ENCODE data around the gene MCEE.
"Not testable (repeated sequence)": the region's sequence is repeated elsewhere in the genome, so short reads cannot be mapped to it uniquely, and the experiment has no call there.

MCEE gene

DNA sequence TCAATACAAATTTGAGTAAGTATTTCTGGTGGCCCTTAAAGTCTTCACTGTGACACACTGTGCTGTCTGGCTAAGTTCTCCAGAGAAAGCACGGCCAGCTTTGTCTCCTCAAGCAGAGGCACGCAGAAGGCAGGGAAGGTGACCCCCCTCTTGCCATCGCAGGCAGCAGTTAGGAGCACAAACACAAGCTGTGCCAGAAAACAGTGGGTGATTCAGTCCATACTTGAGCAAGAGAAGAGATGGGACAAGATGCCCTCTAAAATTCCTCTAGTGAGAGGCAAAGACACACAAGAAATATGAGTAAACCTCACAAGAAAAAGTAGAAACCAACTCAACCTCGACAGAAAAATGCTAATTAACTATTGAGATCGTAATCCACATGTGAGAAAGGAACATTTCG lies 9.8 kb downstream of the MCEE start:
- ChIA-PET POLR2A (no interaction called here), CTCF (interaction anchor here (0.9 to 4.6 kb wide), 2 partner anchors 10 to 20 kb away, joined by 3 to 26 read pairs; no protein-coding TSS in a partner anchor)
- DNase-seq (ENCODE audit: extremely low spot score): no peak
- TF ChIP-seq, protein P1, sequence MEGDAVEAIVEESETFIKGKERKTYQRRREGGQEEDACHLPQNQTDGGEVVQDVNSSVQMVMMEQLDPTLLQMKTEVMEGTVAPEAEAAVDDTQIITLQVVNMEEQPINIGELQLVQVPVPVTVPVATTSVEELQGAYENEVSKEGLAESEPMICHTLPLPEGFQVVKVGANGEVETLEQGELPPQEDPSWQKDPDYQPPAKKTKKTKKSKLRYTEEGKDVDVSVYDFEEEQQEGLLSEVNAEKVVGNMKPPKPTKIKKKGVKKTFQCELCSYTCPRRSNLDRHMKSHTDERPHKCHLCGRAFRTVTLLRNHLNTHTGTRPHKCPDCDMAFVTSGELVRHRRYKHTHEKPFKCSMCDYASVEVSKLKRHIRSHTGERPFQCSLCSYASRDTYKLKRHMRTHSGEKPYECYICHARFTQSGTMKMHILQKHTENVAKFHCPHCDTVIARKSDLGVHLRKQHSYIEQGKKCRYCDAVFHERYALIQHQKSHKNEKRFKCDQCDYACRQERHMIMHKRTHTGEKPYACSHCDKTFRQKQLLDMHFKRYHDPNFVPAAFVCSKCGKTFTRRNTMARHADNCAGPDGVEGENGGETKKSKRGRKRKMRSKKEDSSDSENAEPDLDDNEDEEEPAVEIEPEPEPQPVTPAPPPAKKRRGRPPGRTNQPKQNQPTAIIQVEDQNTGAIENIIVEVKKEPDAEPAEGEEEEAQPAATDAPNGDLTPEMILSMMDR (IDR thresholded peaks at IDR 0.05; ENCODE audit: control extremely low read depth, extremely low read depth, low read depth, missing control alignments): no peak

DNA sequence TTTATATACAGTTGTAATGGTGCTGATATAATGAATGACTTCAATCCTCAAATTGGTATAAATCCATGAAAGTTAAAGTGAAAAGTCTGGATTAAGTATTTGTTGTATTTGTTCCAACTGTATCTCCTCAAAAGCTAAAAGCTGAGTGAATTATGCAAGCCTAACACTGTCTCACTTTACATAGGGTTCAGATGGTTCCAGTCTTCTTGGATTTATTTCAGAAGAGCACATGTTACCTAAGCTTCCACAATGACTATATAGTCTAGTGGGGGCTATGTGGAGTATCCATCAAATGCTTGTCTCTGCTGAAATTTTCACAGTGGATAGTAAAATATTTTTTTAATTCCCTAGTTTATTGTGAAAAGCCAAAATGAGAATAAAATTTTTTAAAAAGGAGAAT lies 13.0 kb downstream of the MCEE start:
- TF ChIP-seq, protein P1 (IDR thresholded peaks at IDR 0.05; ENCODE audit: control extremely low read depth, extremely low read depth, low read depth, missing control alignments): no peak
- POLR2A ChIA-PET: no interaction called here
- CTCF ChIA-PET: interaction anchor here (0.6 to 1.8 kb wide), 2 partner anchors 10 to 16 kb away, joined by 3 to 7 read pairs; no protein-coding TSS in a partner anchor
- DNase-seq (ENCODE audit: extremely low spot score): no peak

DNA sequence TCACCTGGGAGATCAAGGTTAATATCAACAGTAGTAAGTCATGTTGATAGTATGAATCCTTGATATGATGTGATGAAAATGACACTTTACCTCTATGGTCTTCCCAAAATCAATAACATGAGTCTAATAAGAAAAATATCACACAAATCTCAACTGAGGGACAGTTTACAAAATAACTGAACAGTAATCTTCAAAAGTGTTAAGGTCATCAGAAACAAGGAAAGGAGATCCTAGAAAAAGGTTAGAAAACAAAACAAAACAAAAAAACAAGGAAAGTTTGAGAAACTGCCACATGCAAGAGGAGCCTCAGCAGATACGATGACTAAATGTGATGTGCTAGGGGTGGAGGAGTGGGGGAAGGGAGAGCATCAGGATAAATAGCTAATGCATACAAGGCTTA lies 16.2 kb downstream of the MCEE start:
- CTCF ChIA-PET: interaction anchor here (1.7 to 3.3 kb wide), 3 partner anchors 10 to 14 kb away, joined by 5 to 24 read pairs (median 8); no protein-coding TSS in a partner anchor
- TF ChIP-seq, protein P1 (IDR thresholded peaks at IDR 0.05; ENCODE audit: control extremely low read depth, extremely low read depth, low read depth, missing control alignments): no peak
- POLR2A ChIA-PET: no interaction called here
- no peak for DNase-seq (ENCODE audit: extremely low spot score)

DNA sequence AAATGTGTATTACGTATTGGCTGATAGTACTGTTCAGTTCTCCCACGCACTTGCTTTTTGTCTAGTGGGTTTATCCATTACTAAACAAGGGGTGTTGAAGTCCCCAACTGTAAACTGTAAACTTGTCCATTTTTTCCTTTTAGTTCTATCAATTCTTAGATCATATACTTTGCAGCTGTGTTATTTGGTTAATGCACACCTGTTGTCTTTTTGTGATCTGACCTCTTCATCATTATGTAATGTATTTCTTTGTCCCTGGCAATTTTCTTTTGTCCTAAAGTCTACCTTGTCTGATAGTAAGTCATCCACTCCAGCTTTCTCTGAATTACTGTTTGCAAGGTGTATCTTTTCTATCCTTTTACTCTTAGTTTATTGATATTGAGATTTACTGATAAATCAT lies 21.9 kb downstream of the MCEE start:
- no peak for DNase-seq (ENCODE audit: extremely low spot score)
- POLR2A ChIA-PET: no interaction called here
- CTCF ChIA-PET: interaction anchor here (1.3 kb wide), 1 partner anchor 124 kb away, joined by 3 read pairs; no protein-coding TSS in a partner anchor
- TF ChIP-seq, protein P1 (IDR thresholded peaks at IDR 0.05; ENCODE audit: control extremely low read depth, extremely low read depth, low read depth, missing control alignments): no peak

DNA sequence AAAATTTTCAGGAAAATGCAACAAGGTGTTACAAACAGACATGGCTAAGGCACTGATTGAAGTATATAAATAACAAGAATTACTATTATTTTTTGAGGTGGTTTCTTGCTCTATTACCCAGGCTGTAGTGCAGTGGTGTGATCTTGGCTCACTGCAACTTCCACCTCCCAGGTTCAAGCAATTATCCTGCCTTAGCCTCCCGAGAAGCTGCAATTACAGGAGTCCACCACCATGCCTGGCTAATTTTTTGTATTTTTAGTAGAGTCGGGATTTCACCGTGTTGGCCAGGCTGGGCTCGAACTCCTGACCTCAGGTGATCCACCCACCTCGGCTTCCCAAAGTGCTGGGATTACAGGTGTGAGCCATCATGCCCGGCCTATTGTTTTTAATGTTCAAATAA lies 23.6 kb downstream of the MCEE start:
- POLR2A ChIA-PET; DNase-seq (ENCODE audit: extremely low spot score): not testable (repeated sequence)
- CTCF ChIA-PET: interaction anchor here (1.1 kb wide), 1 partner anchor 11 kb away, joined by 3 read pairs; no protein-coding TSS in a partner anchor

DNA sequence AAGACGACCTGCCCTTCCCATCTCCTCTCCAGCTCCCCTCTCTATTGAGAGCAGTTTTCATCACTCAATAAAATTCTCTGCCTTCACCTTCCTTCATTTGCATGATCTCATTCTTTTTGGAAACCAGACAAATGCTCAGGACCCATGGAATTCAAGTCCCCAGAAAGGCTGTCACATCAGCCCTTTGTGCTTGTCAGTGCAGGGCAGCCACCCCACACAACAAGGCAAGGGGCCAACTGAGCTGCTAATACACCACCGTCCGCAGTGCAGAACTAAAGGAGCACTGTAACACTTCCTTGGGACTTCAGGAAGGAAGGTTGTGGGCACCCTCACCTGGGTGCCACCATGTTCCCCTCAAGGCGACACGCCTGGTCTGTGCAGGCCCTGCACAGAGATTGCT lies 26.2 kb downstream of the MCEE start:
- ChIA-PET POLR2A (no interaction called here), CTCF (interaction anchor here (1.5 to 1.9 kb wide), 2 partner anchors 10 to 33 kb away, joined by 5 to 8 read pairs; no protein-coding TSS in a partner anchor)
- TF ChIP-seq, protein P1 (IDR thresholded peaks at IDR 0.05; ENCODE audit: control extremely low read depth, extremely low read depth, low read depth, missing control alignments): no peak

DNA sequence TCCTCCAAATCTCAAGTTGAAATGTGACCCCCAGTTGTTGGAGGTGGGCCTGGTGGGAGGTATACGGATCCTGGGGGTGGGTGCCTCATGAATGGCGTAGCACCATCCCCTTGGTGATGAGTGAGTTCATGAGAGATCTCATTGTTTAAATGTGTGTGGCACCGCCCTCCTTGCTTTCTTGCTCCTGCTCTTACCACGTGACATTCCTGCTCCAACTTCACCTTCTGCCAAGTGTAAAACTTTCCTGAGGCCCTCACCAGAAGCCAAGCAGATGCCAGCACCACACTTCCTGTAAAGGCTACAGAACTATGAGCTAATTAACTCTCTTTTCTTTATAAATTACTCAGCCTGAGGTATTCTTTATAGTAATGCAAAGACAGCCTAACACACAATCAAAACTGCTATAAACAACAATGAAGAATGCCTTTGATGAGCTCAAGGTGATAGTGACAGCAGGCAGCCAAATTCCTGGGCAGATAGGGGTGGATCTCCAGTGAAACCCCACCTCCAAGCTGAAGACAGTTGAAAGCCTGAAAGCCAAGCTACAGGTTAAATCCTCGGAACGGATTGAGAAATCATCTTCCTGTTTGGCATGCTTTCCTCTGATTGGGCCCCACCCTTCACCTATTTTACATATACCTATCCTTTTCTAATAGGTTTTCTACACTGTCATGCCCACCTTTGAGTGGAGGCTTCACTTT lies 26.9 kb downstream of the MCEE start:
- no peak for DNase-seq (ENCODE audit: extremely low spot score)
- TF ChIP-seq, protein P1 (IDR thresholded peaks at IDR 0.05; ENCODE audit: control extremely low read depth, extremely low read depth, low read depth, missing control alignments): no peak
- ChIA-PET POLR2A (interaction anchor here (1.1 kb wide), 1 partner anchor 31 kb away, joined by 3 read pairs; no protein-coding TSS in a partner anchor), CTCF (interaction anchor here (1.5 to 1.9 kb wide), 2 partner anchors 11 to 32 kb away, joined by 5 to 8 read pairs; no protein-coding TSS in a partner anchor)

More for the DNA sequence above, 26.2 kb downstream of the MCEE start:
- no peak for DNase-seq (ENCODE audit: extremely low spot score)

All from GM10248 (cell line).